Measurements from ENCODE around the gene MICALL2.

DNA sequence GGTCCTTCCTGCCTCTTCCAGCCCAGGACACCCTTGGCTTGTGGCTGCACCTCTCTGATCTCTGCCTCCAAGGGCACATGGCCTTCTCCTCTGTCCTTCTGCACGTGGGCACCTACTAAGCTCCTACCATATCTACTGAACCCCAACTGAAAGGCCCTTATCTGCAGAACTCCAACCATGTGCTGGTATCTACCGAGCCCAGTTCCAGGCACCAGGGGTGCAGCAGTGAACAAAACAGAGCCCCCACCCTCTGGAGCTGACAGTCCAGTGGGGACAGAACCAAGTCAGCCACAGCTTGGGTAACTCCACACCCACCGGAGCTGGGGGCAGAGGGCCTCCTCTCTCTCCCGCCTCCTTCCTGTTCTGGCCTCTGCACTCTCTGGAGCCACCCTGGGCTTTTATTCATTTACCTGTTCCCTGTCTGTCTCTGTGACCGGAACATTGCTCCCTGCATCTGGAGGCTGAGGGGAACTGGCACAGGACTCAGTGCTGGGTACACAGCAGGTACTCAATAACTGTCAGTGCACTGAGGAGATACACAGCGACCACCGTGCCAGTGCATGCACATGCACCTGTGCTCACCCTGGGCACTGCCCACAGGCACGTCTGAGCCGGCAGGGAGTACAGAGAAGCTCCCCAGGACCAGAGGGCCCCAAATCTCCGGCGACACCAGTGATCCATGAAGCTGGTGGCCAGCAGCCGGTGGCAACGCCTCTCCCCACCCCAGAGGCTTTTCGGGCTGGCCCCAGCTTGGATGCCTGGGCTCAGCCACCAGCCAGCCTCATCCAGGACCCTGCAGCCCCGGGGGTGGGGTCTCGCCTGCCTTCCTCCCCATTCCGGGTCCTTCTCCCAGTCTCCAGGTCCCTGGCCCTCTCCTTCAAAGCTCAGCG lies 2.0 kb downstream of the MICALL2 start:
- TF ChIP-seq, protein P1, sequence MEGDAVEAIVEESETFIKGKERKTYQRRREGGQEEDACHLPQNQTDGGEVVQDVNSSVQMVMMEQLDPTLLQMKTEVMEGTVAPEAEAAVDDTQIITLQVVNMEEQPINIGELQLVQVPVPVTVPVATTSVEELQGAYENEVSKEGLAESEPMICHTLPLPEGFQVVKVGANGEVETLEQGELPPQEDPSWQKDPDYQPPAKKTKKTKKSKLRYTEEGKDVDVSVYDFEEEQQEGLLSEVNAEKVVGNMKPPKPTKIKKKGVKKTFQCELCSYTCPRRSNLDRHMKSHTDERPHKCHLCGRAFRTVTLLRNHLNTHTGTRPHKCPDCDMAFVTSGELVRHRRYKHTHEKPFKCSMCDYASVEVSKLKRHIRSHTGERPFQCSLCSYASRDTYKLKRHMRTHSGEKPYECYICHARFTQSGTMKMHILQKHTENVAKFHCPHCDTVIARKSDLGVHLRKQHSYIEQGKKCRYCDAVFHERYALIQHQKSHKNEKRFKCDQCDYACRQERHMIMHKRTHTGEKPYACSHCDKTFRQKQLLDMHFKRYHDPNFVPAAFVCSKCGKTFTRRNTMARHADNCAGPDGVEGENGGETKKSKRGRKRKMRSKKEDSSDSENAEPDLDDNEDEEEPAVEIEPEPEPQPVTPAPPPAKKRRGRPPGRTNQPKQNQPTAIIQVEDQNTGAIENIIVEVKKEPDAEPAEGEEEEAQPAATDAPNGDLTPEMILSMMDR (IDR thresholded peaks at IDR 0.05): no peak
- TF ChIP-seq POLR2A (IDR thresholded peaks at IDR 0.05): no peak

Data from testis (tissue), 2 donors.